Mucosa of rectum (tissue), 2 donors: ENCODE results near the gene ARMCX4.

ENCODE experiments used
- H3K27ac ChIP-seq, 2 donors: one replicate each; pipeline ENCODE4 v1.7.0; 2013; ENCODE audit warnings: inconsistent platforms in 2 of 2, low read depth in 2 of 2, low read length in 2 of 2
- H3K27me3 ChIP-seq, 2 donors: one replicate each; pipeline ENCODE4 v1.7.0; 2013; ENCODE audit warnings: low read length in 2 of 2; ENCODE audit not compliant: control insufficient read depth in 2 of 2, insufficient read depth in 2 of 2
- H3K36me3 ChIP-seq, 2 donors: one replicate each; pipeline ENCODE4 v1.7.0; 2013; ENCODE audit warnings: low read length in 2 of 2; ENCODE audit not compliant: control insufficient read depth in 2 of 2, insufficient read depth in 2 of 2
- H3K4me1 ChIP-seq, 2 donors: one replicate each; pipeline ENCODE4 v1.7.0; 2013; ENCODE audit warnings: low read length in 2 of 2, mild to moderate bottlenecking in 1 of 2; ENCODE audit not compliant: control insufficient read depth in 2 of 2, insufficient read depth in 2 of 2
- H3K4me3 ChIP-seq, 2 donors: one replicate each; pipeline ENCODE4 v1.7.0; 2013; ENCODE audit warnings: low read length in 2 of 2
- H3K9ac ChIP-seq, 2 donors: one replicate each; pipeline ENCODE4 v1.7.0; 2013; ENCODE audit warnings: low read length in 2 of 2, low read depth in 1 of 2, mild to moderate bottlenecking in 1 of 2
- H3K9me3 ChIP-seq, 2 donors: one replicate each; pipeline ENCODE4 v1.7.0; 2013; ENCODE audit warnings: low read length in 2 of 2; ENCODE audit not compliant: control insufficient read depth in 2 of 2
- donor health status: healthy.
- donor health status: Normal muscosa, but diverticular disease.

Gene ARMCX4

GRCh38 chrX:101485212-101485949, at the start of gene ARMCX4:
Gene ARMCX4 (plus strand): TSS chrX:101485456. CDS start chrX:101488590, 3,134 bp downstream.
- Histone ChIP-seq H3K36me3 (no peaks in the 10 kb centered on the region), H3K9me3 (no peaks in the 10 kb centered on the region), H3K4me1 (no peaks in the 10 kb centered on the region), H3K27me3 (no peaks in the 10 kb centered on the region), H3K9ac (no peak within 1 kb of the TSS), H3K27ac (no peak within 1 kb of the TSS), H3K4me3 (peak within 1 kb of the TSS; percentile 9 to 65)

GRCh38 chrX:101442085-101442484, 43.2 kb upstream of the ARMCX4 start:
- H3K4me1 ChIP-seq: no peaks in the 10 kb centered on the region
- H3K9ac ChIP-seq: no peak overlapping the region
- no peak overlapping the region for H3K4me3 ChIP-seq
- H3K27ac ChIP-seq: no peak overlapping the region
- H3K36me3 ChIP-seq: peaks cover 3% of the 10 kb centered on the region in 2 donors
- H3K9me3 ChIP-seq: no peaks in the 10 kb centered on the region
- H3K27me3 ChIP-seq: no peaks in the 10 kb centered on the region

GRCh38 chrX:101449279-101449678, 36.0 kb upstream of the ARMCX4 start:
- Histone ChIP-seq H3K27me3 (no peaks in the 10 kb centered on the region), H3K4me3 (no peak overlapping the region)

GRCh38 chrX:101450085-101450484, 35.2 kb upstream of the ARMCX4 start:
- H3K27me3 ChIP-seq: no peaks in the 10 kb centered on the region
- no peak overlapping the region for H3K27ac ChIP-seq
- no peaks in the 10 kb centered on the region for H3K9me3 ChIP-seq
- H3K36me3 ChIP-seq: peaks cover 0 to 6% of the 10 kb centered on the region in 2 donors
- H3K9ac ChIP-seq: no peak overlapping the region
- H3K4me3 ChIP-seq: no peak overlapping the region
- no peaks in the 10 kb centered on the region for H3K4me1 ChIP-seq

More at GRCh38 chrX:101449279-101449678, 36.0 kb upstream of the ARMCX4 start:
- Histone ChIP-seq H3K9ac (no peak overlapping the region), H3K27ac (no peak overlapping the region), H3K36me3 (peaks cover 0 to 6% of the 10 kb centered on the region in 2 donors), H3K4me1 (no peaks in the 10 kb centered on the region), H3K9me3 (no peaks in the 10 kb centered on the region)

- no peak overlapping the region for H3K9ac ChIP-seq
- no peaks in the 10 kb centered on the region for H3K9me3 ChIP-seq
- no peaks in the 10 kb centered on the region for H3K4me1 ChIP-seq
- no peaks in the 10 kb centered on the region for H3K27me3 ChIP-seq
- no peak overlapping the region for H3K4me3 ChIP-seq
- H3K27ac ChIP-seq: no peak overlapping the region
- H3K36me3 ChIP-seq: peaks cover 0 to 6% of the 10 kb centered on the region in 2 donors
These were observed 34.3 kb upstream of the ARMCX4 start for GRCh38 chrX:101450961-101451360.

GRCh38 chrX:101452056-101452455, 33.2 kb upstream of the ARMCX4 start:
- Histone ChIP-seq H3K4me1 (no peaks in the 10 kb centered on the region), H3K9ac (no peak overlapping the region), H3K27me3 (no peaks in the 10 kb centered on the region), H3K9me3 (no peaks in the 10 kb centered on the region), H3K36me3 (peaks cover 0 to 6% of the 10 kb centered on the region in 2 donors), H3K27ac (no peak overlapping the region), H3K4me3 (no peak overlapping the region)

- Histone ChIP-seq H3K27ac (no peak overlapping the region), H3K4me1 (no peaks in the 10 kb centered on the region), H3K9me3 (no peaks in the 10 kb centered on the region), H3K9ac (no peak overlapping the region), H3K36me3 (no peaks in the 10 kb centered on the region), H3K4me3 (no peak overlapping the region), H3K27me3 (no peaks in the 10 kb centered on the region)
These were observed 24.6 kb upstream of the ARMCX4 start for GRCh38 chrX:101460669-101461068.

- H3K9ac ChIP-seq: no peak overlapping the region
- H3K27me3 ChIP-seq: no peaks in the 10 kb centered on the region
- H3K36me3 ChIP-seq: no peaks in the 10 kb centered on the region
- H3K27ac ChIP-seq: no peak overlapping the region
- no peaks in the 10 kb centered on the region for H3K9me3 ChIP-seq
- no peak overlapping the region for H3K4me3 ChIP-seq
- H3K4me1 ChIP-seq: no peaks in the 10 kb centered on the region
These were observed 22.4 kb upstream of the ARMCX4 start for GRCh38 chrX:101462892-101463291.

GRCh38 chrX:101478366-101478765, 6.9 kb upstream of the ARMCX4 start:
- H3K27me3 ChIP-seq: no peaks in the 10 kb centered on the region
- no peak overlapping the region for H3K27ac ChIP-seq
- no peaks in the 10 kb centered on the region for H3K9me3 ChIP-seq
- no peaks in the 10 kb centered on the region for H3K36me3 ChIP-seq
- H3K4me3 ChIP-seq: no peak overlapping the region
- H3K9ac ChIP-seq: no peak overlapping the region
- H3K4me1 ChIP-seq: no peaks in the 10 kb centered on the region

- H3K9me3 ChIP-seq: no peaks in the 10 kb centered on the region
- no peaks in the 10 kb centered on the region for H3K36me3 ChIP-seq
- no peak overlapping the region for H3K9ac ChIP-seq
- H3K27ac ChIP-seq: no peak overlapping the region
- no peaks in the 10 kb centered on the region for H3K4me1 ChIP-seq
- no peaks in the 10 kb centered on the region for H3K27me3 ChIP-seq
- no peak overlapping the region for H3K4me3 ChIP-seq
These were observed 3.0 kb upstream of the ARMCX4 start for GRCh38 chrX:101482296-101482695.
